ENCODE measurements around the gene STIMATE.

The STIMATE gene

GRCh38 chr3:52834871-52835501 lies 62.4 kb downstream of the STIMATE start, which contains the start of gene MUSTN1:
TSS of gene MUSTN1 (minus strand) at chr3:52835019. CDS start at chr3:52834948, 71 bp downstream.
- Histone ChIP-seq H3K79me2 (ENCODE audit: control insufficient read depth, low read length) (no peaks in the 10 kb centered on the region), H3K9me3 (ENCODE audit: control insufficient read depth, insufficient read depth, low read length) (no peaks in the 10 kb centered on the region), H3F3A (ENCODE audit: control insufficient read depth, insufficient read depth) (no peaks in the 10 kb centered on the region), H3K27me3 (ENCODE audit: control insufficient read depth, low read length) (no peaks in the 10 kb centered on the region), H3K9me2 (replicated peaks; ENCODE audit: control insufficient read depth, low read length) (no peaks in the 10 kb centered on the region), H3K4me3 (ENCODE audit: low read length) (no peak within 1 kb of the TSS), H3K4me1 (ENCODE audit: control insufficient read depth, low read length) (no peaks in the 10 kb centered on the region), H3K4me2 (ENCODE audit: low read length) (no peak within 1 kb of the TSS), H4K20me1 (ENCODE audit: control insufficient read depth, insufficient read depth, low read depth, low read length) (no peaks in the 10 kb centered on the region), H3K36me3 (ENCODE audit: control insufficient read depth, low read length) (no peaks in the 10 kb centered on the region), H3K27ac (ENCODE audit: low read depth, low read length) (no peak within 1 kb of the TSS)
- TF ChIP-seq CTCF (IDR thresholded peaks at IDR 0.05; ENCODE audit: low read depth, low read length, poor library complexity, severe bottlenecking) (no peak), EZH2phosphoT487 (IDR thresholded peaks at IDR 0.05; ENCODE audit: borderline replicate concordance, low read length) (no peak)

GRCh38 chr3:52833202-52833601 lies 64.1 kb downstream of the STIMATE start:
- Histone ChIP-seq H3K9me3 (ENCODE audit: control insufficient read depth, insufficient read depth, low read length) (no peaks in the 10 kb centered on the region), H3K36me3 (ENCODE audit: control insufficient read depth, low read length) (no peaks in the 10 kb centered on the region), H3F3A (ENCODE audit: control insufficient read depth, insufficient read depth) (no peaks in the 10 kb centered on the region), H3K27me3 (ENCODE audit: control insufficient read depth, low read length) (no peaks in the 10 kb centered on the region), H3K4me2 (ENCODE audit: low read length) (no peak overlapping the region), H3K4me1 (ENCODE audit: control insufficient read depth, low read length) (no peaks in the 10 kb centered on the region), H3K4me3 (ENCODE audit: low read length) (no peak overlapping the region), H3K27ac (ENCODE audit: low read depth, low read length) (no peak overlapping the region), H3K79me2 (ENCODE audit: control insufficient read depth, low read length) (no peaks in the 10 kb centered on the region), H3K9me2 (replicated peaks; ENCODE audit: control insufficient read depth, low read length) (no peaks in the 10 kb centered on the region), H4K20me1 (ENCODE audit: control insufficient read depth, insufficient read depth, low read depth, low read length) (no peaks in the 10 kb centered on the region)
- TF ChIP-seq EZH2phosphoT487 (IDR thresholded peaks at IDR 0.05; ENCODE audit: borderline replicate concordance, low read length) = no peak
- no peak for TF ChIP-seq CTCF (IDR thresholded peaks at IDR 0.05; ENCODE audit: low read depth, low read length, poor library complexity, severe bottlenecking)

- no peak overlapping the region for H3K4me3 ChIP-seq (ENCODE audit: low read length)
- H3F3A ChIP-seq (ENCODE audit: control insufficient read depth, insufficient read depth) = no peaks in the 10 kb centered on the region
- H3K9me3 ChIP-seq (ENCODE audit: control insufficient read depth, insufficient read depth, low read length) = no peaks in the 10 kb centered on the region
- no peak overlapping the region for H3K4me2 ChIP-seq (ENCODE audit: low read length)
- TF ChIP-seq EZH2phosphoT487 (IDR thresholded peaks at IDR 0.05; ENCODE audit: borderline replicate concordance, low read length) (no peak), CTCF (IDR thresholded peaks at IDR 0.05; ENCODE audit: low read depth, low read length, poor library complexity, severe bottlenecking) (no peak)
- H3K27me3 ChIP-seq (ENCODE audit: control insufficient read depth, low read length) = no peaks in the 10 kb centered on the region
- H3K4me1 ChIP-seq (ENCODE audit: control insufficient read depth, low read length) = no peaks in the 10 kb centered on the region
- H3K79me2 ChIP-seq (ENCODE audit: control insufficient read depth, low read length) = no peaks in the 10 kb centered on the region
- H3K36me3 ChIP-seq (ENCODE audit: control insufficient read depth, low read length) = no peaks in the 10 kb centered on the region
- H3K27ac ChIP-seq (ENCODE audit: low read depth, low read length) = no peak overlapping the region
- no peaks in the 10 kb centered on the region for H3K9me2 ChIP-seq (replicated peaks; ENCODE audit: control insufficient read depth, low read length)
- H4K20me1 ChIP-seq (ENCODE audit: control insufficient read depth, insufficient read depth, low read depth, low read length) = no peaks in the 10 kb centered on the region
Measured at GRCh38 chr3:52831500-52832301, 65.6 kb downstream of the STIMATE start.
